Daoy (cell line): ENCODE results near the gene PRKCB. TPM values are rescaled to one million over a fixed set of nuclear protein-coding genes. Genes with fewer than 3 reads are reported as not detected.
"Not testable (repeated sequence)": the region's sequence is repeated elsewhere in the genome, so short reads cannot be mapped to it uniquely, and the experiment has no call there.

Experiments
- DNase-seq: peaks from one replicate; pipeline ENCODE4 v3.0.0-alpha.2; 2015; ENCODE audit warnings: low read depth
- total RNA-seq: library from RNA; depleted of rRNA; stranded (reverse); fragments of >200 nt; shearing (Covaris generic); gene quantifications from 2 replicates; pipeline ENCODE4 v1.2.3, GENCODE V29; 2014

PRKCB gene
- total RNA-seq, 1 experiment from 2014 or later: 2.2 TPM

- DNase-seq: no peak
Measured at GRCh38 chr16:24131294-24131693, 295.5 kb downstream of the PRKCB start.

GRCh38 chr16:24132048-24132796 lies 296.4 kb downstream of the PRKCB start:
- no peak for DNase-seq

GRCh38 chr16:24132797-24133155 lies 297.0 kb downstream of the PRKCB start:
- DNase-seq: no peak

- DNase-seq: no peak
Measured at GRCh38 chr16:24135624-24136565, 300.1 kb downstream of the PRKCB start.

GRCh38 chr16:24138024-24138423 lies 302.2 kb downstream of the PRKCB start:
- no peak for DNase-seq

GRCh38 chr16:24138575-24138974 lies 302.8 kb downstream of the PRKCB start:
- DNase-seq: no peak

GRCh38 chr16:24139282-24139681 lies 303.5 kb downstream of the PRKCB start:
- DNase-seq: peak; percentile 39

GRCh38 chr16:24140730-24141129 lies 304.9 kb downstream of the PRKCB start:
- DNase-seq: no peak

GRCh38 chr16:24141466-24141865 lies 305.7 kb downstream of the PRKCB start:
- no peak for DNase-seq

- no peak for DNase-seq
Measured at GRCh38 chr16:24141917-24142316, 306.1 kb downstream of the PRKCB start.

GRCh38 chr16:24145927-24146326 lies 310.1 kb downstream of the PRKCB start:
- no peak for DNase-seq

GRCh38 chr16:24146518-24146917 lies 310.7 kb downstream of the PRKCB start:
- DNase-seq: peak; percentile 35

- DNase-seq: no peak
Measured at GRCh38 chr16:24149102-24149501, 313.3 kb downstream of the PRKCB start.

GRCh38 chr16:24150282-24150681 lies 314.5 kb downstream of the PRKCB start:
- no peak for DNase-seq

- peak; percentile 83 for DNase-seq
Measured at GRCh38 chr16:24151482-24151939, 315.7 kb downstream of the PRKCB start.

GRCh38 chr16:24152048-24152447 lies 316.3 kb downstream of the PRKCB start:
- not testable (repeated sequence) for DNase-seq

- no peak for DNase-seq
Measured at GRCh38 chr16:24152826-24153225, 317.0 kb downstream of the PRKCB start.

GRCh38 chr16:24156777-24157176 lies 321.0 kb downstream of the PRKCB start:
- DNase-seq: no peak

GRCh38 chr16:24163935-24164334 lies 328.2 kb downstream of the PRKCB start:
- no peak for DNase-seq

- no peak for DNase-seq
Measured at GRCh38 chr16:24164416-24164815, 328.6 kb downstream of the PRKCB start.

- DNase-seq: no peak
Measured at GRCh38 chr16:24165273-24165672, 329.5 kb downstream of the PRKCB start.

- DNase-seq: no peak
Measured at GRCh38 chr16:24166661-24167528, 331.1 kb downstream of the PRKCB start.
